WTC11 (cell line): ENCODE data around the gene TGFBR2. TPM values are rescaled to one million over a fixed set of nuclear protein-coding genes. Genes with fewer than 3 reads are reported as not detected.
A peak's percentile ranks its signal among the peaks of the same experiment; 100 is the strongest.

Experiments
- ATAC-seq: fragments of 200-7000 bp; cut with Tn5 transposase; 2 replicates; pipeline ENCODE4 v1.10.0; 2021; ENCODE audit warnings: mild to moderate bottlenecking, moderate library complexity
- CTCF ChIA-PET: fragments of 300-600 bp; sonication (Branson Sonifier 250); formaldehyde crosslinking; loops from one replicate; lab custom pipeline; 2021; ENCODE audit warnings: antibody characterized with exemption; lab: Charles Lee
- POLR2A ChIA-PET: fragments of 350-600 bp; sonication (Branson Sonifier 250); formaldehyde crosslinking; loops from one replicate; lab custom pipeline; 2021; ENCODE audit warnings: antibody characterized with exemption; lab: Charles Lee
- DNase-seq: peaks from one replicate; pipeline ENCODE4 v3.0.0; 2021; ENCODE audit warnings: low spot score
- H3K27ac Mint-ChIP-seq: 2 replicates; pipeline ENCODE4 v1.8.0; 2021; ENCODE audit warnings: mixed read lengths
- H3K27me3 Mint-ChIP-seq: 2 replicates; pipeline ENCODE4 v1.8.0; 2021; ENCODE audit warnings: low read depth, mild to moderate bottlenecking, moderate library complexity, mixed read lengths
- H3K36me3 Mint-ChIP-seq: 2 replicates; pipeline ENCODE4 v1.8.0; 2021; ENCODE audit warnings: mixed read lengths
- H3K4me1 Mint-ChIP-seq: 2 replicates; pipeline ENCODE4 v1.8.0; 2022; ENCODE audit warnings: mixed read lengths
- H3K4me3 Mint-ChIP-seq: 2 replicates; pipeline ENCODE4 v1.8.0; 2021; ENCODE audit warnings: mild to moderate bottlenecking, moderate library complexity, mixed read lengths
- H3K9me3 Mint-ChIP-seq: 2 replicates; pipeline ENCODE4 v1.8.0; 2021; ENCODE audit warnings: mixed read lengths
- ETV6 ChIP-seq: sonication (generic); formaldehyde crosslinking; IDR thresholded peaks from 2 replicates; pipeline ENCODE4 v1.8.1; 2022; ENCODE audit warnings: mild to moderate bottlenecking, missing genetic modification reagents
- GABPB1 ChIP-seq: sonication (generic); formaldehyde crosslinking; IDR thresholded peaks from 2 replicates; pipeline ENCODE4 v1.8.1; 2023; ENCODE audit warnings: mild to moderate bottlenecking, missing genetic modification reagents
- KAT7 ChIP-seq: sonication (generic); formaldehyde crosslinking; IDR thresholded peaks from 2 replicates; pipeline ENCODE4 v1.8.1; 2023; ENCODE audit warnings: missing genetic modification reagents, mild to moderate bottlenecking, borderline replicate concordance
- NFE2L1 ChIP-seq: sonication (generic); formaldehyde crosslinking; IDR thresholded peaks from 2 replicates; pipeline ENCODE4 v1.8.1; 2023; ENCODE audit warnings: missing genetic modification reagents
- NR1H2 ChIP-seq: sonication (generic); formaldehyde crosslinking; IDR thresholded peaks from 2 replicates; pipeline ENCODE4 v1.9.0; 2021; ENCODE audit warnings: mild to moderate bottlenecking, moderate library complexity, missing genetic modification reagents
- NR3C1 ChIP-seq: sonication (generic); formaldehyde crosslinking; conservative IDR thresholded peaks from 2 replicates; pipeline ENCODE4 v1.8.1; 2023; ENCODE audit warnings: low read depth, mild to moderate bottlenecking, missing genetic modification reagents
- SMAD4 ChIP-seq: sonication (generic); formaldehyde crosslinking; IDR thresholded peaks from 2 replicates; pipeline ENCODE4 v1.8.0; 2022; ENCODE audit warnings: mild to moderate bottlenecking, missing genetic modification reagents
- ZNF138 ChIP-seq: sonication (generic); formaldehyde crosslinking; conservative IDR thresholded peaks from 2 replicates; pipeline ENCODE4 v1.8.1; 2022; ENCODE audit warnings: mild to moderate bottlenecking, moderate library complexity, missing genetic modification reagents
- ZNF416 ChIP-seq: fragments of 250-450 bp; sonication (Bioruptor Pico); IDR thresholded peaks from 2 replicates; pipeline ENCODE4 v1.9.0; 2021; ENCODE audit warnings: mild to moderate bottlenecking, inconsistent platforms
- ZNF671 ChIP-seq: fragments of 250-450 bp; sonication (Bioruptor Pico); IDR thresholded peaks from 2 replicates; pipeline ENCODE4 v1.8.0; 2021; ENCODE audit warnings: mild to moderate bottlenecking
- total RNA-seq: library from RNA; stranded (reverse); gene quantifications from 3 replicates; pipeline ENCODE4 v1.2.3, GENCODE V29; 2021
- TF ChIP-seq, protein P1 (sequence below): fragments of 250-450 bp; sonication (Bioruptor Pico); IDR thresholded peaks from 2 replicates; pipeline ENCODE4 v2.1.2; 2022; ENCODE audit warnings: mild to moderate bottlenecking, moderate library complexity
- TF ChIP-seq, protein P2 (sequence below): sonication (generic); formaldehyde crosslinking; IDR thresholded peaks from 2 replicates; pipeline ENCODE4 v1.8.0; 2022; ENCODE audit warnings: mild to moderate bottlenecking, missing genetic modification reagents
- TF ChIP-seq, protein P3 (sequence below): sonication (generic); formaldehyde crosslinking; conservative IDR thresholded peaks from 2 replicates; pipeline ENCODE4 v1.8.1; 2023; ENCODE audit warnings: mild to moderate bottlenecking, low read depth, missing genetic modification reagents, moderate library complexity

Gene TGFBR2
- total RNA-seq, 1 experiment from 2014 or later = 9.6 TPM

DNA sequence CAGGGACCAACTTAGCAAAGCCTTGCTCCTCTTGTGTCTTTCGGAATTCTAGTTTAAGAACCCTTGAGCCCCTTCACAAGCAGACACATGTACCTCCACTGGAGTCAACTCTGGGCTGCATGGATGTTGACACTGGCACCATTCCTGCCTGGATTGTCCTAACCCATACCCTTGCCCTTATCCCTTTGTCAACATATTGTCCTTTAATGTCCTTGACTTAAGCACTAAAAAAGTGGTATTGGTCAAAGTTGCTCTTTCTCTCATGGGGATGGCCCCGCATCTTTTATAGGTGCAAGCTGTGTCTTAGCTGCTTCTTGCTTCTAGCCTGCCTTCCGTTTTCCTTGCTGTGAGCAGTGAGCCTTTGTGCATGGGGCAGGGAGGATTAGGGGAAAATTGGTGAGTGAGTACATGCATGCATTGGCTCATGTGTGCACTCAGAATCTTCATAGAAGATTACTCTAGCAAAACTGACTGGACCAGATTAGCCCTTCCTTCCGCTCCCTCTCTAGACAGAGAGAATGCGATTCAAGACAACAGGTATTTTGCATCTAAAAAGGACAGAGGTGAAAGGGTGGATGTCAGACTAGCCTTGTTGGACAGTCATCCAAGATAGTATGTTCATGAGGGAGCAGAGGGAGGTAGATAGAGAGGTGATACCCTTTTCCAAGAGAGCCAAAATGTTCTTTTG, 42.4 kb downstream of the TGFBR2 start:
- POLR2A ChIA-PET = no interaction called here
- H3K4me1 Mint-ChIP-seq = peaks cover 18% of the 10 kb centered on the region
- CTCF ChIA-PET = interaction anchor here (1.0 kb wide), 1 partner anchor 606 kb away, joined by 3 read pairs; no protein-coding TSS in a partner anchor
- TF ChIP-seq SMAD4 (no peak), ETV6 (CRISPR knock-in tag) (0 out of 2 replicates have a peak, but pooled peaks have one; percentile 23), ZNF138 (CRISPR knock-in tag) (no peak), GABPB1 (CRISPR knock-in tag) (0 out of 2 replicates have a peak, but pooled peaks have one; percentile 17)
- ATAC-seq = 0 out of 2 replicates have a peak, but pooled peaks have one; percentile 44
- no peak overlapping the region for H3K4me3 Mint-ChIP-seq
- no peaks in the 10 kb centered on the region for H3K27me3 Mint-ChIP-seq
- H3K36me3 Mint-ChIP-seq = peaks cover 67% of the 10 kb centered on the region
- no peak for DNase-seq
- H3K27ac Mint-ChIP-seq = peak overlapping the region; percentile 83
- H3K9me3 Mint-ChIP-seq = no peaks in the 10 kb centered on the region

DNA sequence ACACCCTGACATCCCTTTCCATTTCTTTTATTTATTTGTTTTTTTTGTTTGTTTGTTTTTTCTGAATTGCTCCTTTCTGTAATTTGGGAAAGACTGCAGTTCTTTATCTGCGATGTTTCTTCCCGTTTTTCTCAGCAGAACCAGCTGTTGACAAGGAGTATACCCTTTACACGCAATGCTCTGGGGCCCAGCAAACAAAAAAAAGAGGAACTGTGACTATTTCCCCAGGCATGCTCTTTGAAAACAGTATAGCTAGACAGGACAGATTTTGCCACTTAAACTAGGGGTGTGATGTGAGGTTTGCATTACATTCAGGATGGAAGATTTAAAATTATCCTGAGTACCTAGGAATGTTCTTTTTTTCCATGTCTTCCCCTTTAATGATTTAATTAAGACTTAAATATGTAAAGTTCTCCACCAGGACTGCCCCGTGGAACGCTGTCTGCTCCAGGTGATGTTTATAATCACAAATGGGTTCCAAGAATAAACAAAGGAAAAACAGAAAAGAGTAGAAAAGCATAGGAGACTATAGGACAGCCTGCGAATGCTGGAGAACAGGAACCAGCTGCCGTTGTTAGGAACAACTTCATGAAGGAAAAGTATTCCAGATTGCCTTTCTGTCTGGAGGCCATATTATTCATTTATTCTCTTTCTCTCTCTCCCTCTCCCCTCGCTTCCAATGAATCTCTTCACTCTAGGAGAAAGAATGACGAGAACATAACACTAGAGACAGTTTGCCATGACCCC, 43.3 kb downstream of the TGFBR2 start:
- POLR2A ChIA-PET = no interaction called here
- ATAC-seq = no peak
- H3K27ac Mint-ChIP-seq = no peak overlapping the region
- no peak for DNase-seq
- H3K9me3 Mint-ChIP-seq = no peaks in the 10 kb centered on the region
- no peaks in the 10 kb centered on the region for H3K27me3 Mint-ChIP-seq
- H3K4me1 Mint-ChIP-seq = peaks cover 18% of the 10 kb centered on the region
- peaks cover 69% of the 10 kb centered on the region for H3K36me3 Mint-ChIP-seq
- no peak for TF ChIP-seq NR1H2 (CRISPR knock-in tag)
- no peak for TF ChIP-seq ZNF416
- no peak for TF ChIP-seq NR3C1 (CRISPR knock-in tag)
- TF ChIP-seq, protein P1, sequence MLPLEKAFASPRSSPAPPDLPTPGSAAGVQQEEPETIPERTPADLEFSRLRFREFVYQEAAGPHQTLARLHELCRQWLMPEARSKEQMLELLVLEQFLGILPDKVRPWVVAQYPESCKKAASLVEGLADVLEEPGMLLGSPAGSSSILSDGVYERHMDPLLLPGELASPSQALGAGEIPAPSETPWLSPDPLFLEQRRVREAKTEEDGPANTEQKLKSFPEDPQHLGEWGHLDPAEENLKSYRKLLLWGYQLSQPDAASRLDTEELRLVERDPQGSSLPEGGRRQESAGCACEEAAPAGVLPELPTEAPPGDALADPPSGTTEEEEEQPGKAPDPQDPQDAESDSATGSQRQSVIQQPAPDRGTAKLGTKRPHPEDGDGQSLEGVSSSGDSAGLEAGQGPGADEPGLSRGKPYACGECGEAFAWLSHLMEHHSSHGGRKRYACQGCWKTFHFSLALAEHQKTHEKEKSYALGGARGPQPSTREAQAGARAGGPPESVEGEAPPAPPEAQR (CRISPR knock-in tag) = no peak
- TF ChIP-seq ZNF671 (CRISPR knock-in tag) = no peak
- TF ChIP-seq NFE2L1 (CRISPR knock-in tag) = no peak
- TF ChIP-seq KAT7 = no peak
- TF ChIP-seq, protein P2, sequence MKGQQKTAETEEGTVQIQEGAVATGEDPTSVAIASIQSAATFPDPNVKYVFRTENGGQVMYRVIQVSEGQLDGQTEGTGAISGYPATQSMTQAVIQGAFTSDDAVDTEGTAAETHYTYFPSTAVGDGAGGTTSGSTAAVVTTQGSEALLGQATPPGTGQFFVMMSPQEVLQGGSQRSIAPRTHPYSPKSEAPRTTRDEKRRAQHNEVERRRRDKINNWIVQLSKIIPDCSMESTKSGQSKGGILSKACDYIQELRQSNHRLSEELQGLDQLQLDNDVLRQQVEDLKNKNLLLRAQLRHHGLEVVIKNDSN (CRISPR knock-in tag) = no peak
- TF ChIP-seq, all 79 proteins: peak for 0
- CTCF ChIA-PET = no interaction called here
- H3K4me3 Mint-ChIP-seq = no peak overlapping the region

DNA sequence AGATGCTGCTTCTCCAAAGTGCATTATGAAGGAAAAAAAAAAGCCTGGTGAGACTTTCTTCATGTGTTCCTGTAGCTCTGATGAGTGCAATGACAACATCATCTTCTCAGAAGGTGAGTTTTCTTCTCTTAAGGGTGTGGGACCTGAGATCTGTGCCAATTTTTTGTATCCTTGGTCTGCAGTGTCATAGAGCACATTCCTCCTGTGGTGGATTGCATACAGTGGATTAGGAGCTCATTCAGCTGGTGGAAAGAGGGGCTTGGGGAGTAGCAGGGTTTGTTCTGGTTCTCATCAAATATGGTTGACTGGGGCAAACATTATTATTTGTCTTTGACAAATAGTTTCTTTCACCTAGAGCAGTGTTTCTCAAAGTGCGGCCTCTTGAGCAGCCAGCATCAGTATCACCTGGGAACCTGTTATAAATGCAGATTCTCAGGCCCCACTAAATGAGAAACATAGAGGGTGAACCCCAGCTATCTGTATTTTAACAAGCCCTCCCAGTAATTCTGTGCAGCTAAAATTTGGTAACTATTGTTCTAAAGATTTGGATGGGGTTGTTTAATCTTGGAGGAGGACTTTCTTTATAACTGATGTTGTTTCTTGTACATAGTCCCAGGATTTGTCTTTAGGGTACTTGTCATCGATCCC, 44.1 kb downstream of the TGFBR2 start:
- DNase-seq (no peak), ATAC-seq (no peak)
- TF ChIP-seq, protein P3, sequence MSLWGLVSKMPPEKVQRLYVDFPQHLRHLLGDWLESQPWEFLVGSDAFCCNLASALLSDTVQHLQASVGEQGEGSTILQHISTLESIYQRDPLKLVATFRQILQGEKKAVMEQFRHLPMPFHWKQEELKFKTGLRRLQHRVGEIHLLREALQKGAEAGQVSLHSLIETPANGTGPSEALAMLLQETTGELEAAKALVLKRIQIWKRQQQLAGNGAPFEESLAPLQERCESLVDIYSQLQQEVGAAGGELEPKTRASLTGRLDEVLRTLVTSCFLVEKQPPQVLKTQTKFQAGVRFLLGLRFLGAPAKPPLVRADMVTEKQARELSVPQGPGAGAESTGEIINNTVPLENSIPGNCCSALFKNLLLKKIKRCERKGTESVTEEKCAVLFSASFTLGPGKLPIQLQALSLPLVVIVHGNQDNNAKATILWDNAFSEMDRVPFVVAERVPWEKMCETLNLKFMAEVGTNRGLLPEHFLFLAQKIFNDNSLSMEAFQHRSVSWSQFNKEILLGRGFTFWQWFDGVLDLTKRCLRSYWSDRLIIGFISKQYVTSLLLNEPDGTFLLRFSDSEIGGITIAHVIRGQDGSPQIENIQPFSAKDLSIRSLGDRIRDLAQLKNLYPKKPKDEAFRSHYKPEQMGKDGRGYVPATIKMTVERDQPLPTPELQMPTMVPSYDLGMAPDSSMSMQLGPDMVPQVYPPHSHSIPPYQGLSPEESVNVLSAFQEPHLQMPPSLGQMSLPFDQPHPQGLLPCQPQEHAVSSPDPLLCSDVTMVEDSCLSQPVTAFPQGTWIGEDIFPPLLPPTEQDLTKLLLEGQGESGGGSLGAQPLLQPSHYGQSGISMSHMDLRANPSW = no peak
- no peak overlapping the region for H3K4me3 Mint-ChIP-seq
- peaks cover 18% of the 10 kb centered on the region for H3K4me1 Mint-ChIP-seq
- H3K27me3 Mint-ChIP-seq = no peaks in the 10 kb centered on the region
- POLR2A ChIA-PET = no interaction called here
- no peak overlapping the region for H3K27ac Mint-ChIP-seq
- no peaks in the 10 kb centered on the region for H3K9me3 Mint-ChIP-seq
- peaks cover 69% of the 10 kb centered on the region for H3K36me3 Mint-ChIP-seq
- CTCF ChIA-PET = interaction anchor here (0.6 kb wide), 1 partner anchor 451 kb away, joined by 3 read pairs; no protein-coding TSS in a partner anchor
